GM18505 (cell line): ENCODE data around the gene PRXL2A.
"Not testable (repeated sequence)": the region's sequence is repeated elsewhere in the genome, so short reads cannot be mapped to it uniquely, and the experiment has no call there.

Source experiments
- ATAC-seq: cut with Tn5 transposase; IDR thresholded peaks from one replicate; pipeline ENCODE4 v1.9.1; 2021; ENCODE audit not compliant: unreplicated experiment
- POLR2A ChIP-seq: IDR thresholded peaks from 4 replicates; pipeline ENCODE4 v1.6.1; 2011; ENCODE audit warnings: borderline replicate concordance; ENCODE audit not compliant: insufficient read depth, insufficient read length; ENCODE audit errors: extremely low read depth

The PRXL2A gene

GRCh38 chr10:80416479-80417098 is 8.2 kb downstream of the PRXL2A start:
- no peak for TF ChIP-seq POLR2A
- no peak for ATAC-seq

- ATAC-seq = not testable (repeated sequence)
These were observed 8.9 kb downstream of the PRXL2A start for GRCh38 chr10:80417256-80417655.

GRCh38 chr10:80421050-80421706 is 12.8 kb downstream of the PRXL2A start:
- peak; percentile 10 for ATAC-seq
- no peak for TF ChIP-seq POLR2A

GRCh38 chr10:80421707-80422536 is 13.6 kb downstream of the PRXL2A start:
- TF ChIP-seq POLR2A = peak; percentile 15
- peak; percentile 93 for ATAC-seq

- ATAC-seq = no peak
- no peak for TF ChIP-seq POLR2A
These were observed 17.6 kb downstream of the PRXL2A start for GRCh38 chr10:80425901-80426300.

- TF ChIP-seq POLR2A = no peak
- no peak for ATAC-seq
These were observed 19.2 kb downstream of the PRXL2A start for GRCh38 chr10:80427541-80427940.

- ATAC-seq = no peak
These were observed 21.2 kb downstream of the PRXL2A start for GRCh38 chr10:80429521-80429973.

GRCh38 chr10:80433134-80433533 is 24.8 kb downstream of the PRXL2A start:
- no peak for TF ChIP-seq POLR2A
- ATAC-seq = no peak

More at GRCh38 chr10:80429521-80429973, 21.2 kb downstream of the PRXL2A start:
- no peak for TF ChIP-seq POLR2A

- no peak for ATAC-seq
- TF ChIP-seq POLR2A = no peak
These were observed 28.2 kb downstream of the PRXL2A start for GRCh38 chr10:80436446-80437098.

GRCh38 chr10:80437227-80437626 is 28.9 kb downstream of the PRXL2A start:
- ATAC-seq = no peak
- no peak for TF ChIP-seq POLR2A

- ATAC-seq = no peak
- no peak for TF ChIP-seq POLR2A
These were observed 33.5 kb downstream of the PRXL2A start for GRCh38 chr10:80441831-80442230.

- no peak for ATAC-seq
- TF ChIP-seq POLR2A = no peak
These were observed 34.5 kb downstream of the PRXL2A start for GRCh38 chr10:80442879-80443278.

- no peak for TF ChIP-seq POLR2A
These were observed 35.2 kb downstream of the PRXL2A start for GRCh38 chr10:80443531-80443974.

More at GRCh38 chr10:80443531-80443974, 35.2 kb downstream of the PRXL2A start:
- ATAC-seq = peak; percentile 47
